CD4-positive, alpha-beta T cell (primary cell): Measurements from ENCODE around the gene FAM167B. TPM values are rescaled to one million over a fixed set of nuclear protein-coding genes. Genes with fewer than 3 reads are reported as not detected.
A peak's percentile ranks its signal among the peaks of the same experiment; 100 is the strongest.

Experiments used
- ATAC-seq: fragments of 200-7000 bp; cut with Tn5 transposase; one replicate; pipeline ENCODE4 v1.10.0; 2022; ENCODE audit warnings: mild to moderate bottlenecking; ENCODE audit not compliant: poor library complexity
- CTCF ChIA-PET: fragments of 350-600 bp; sonication (Branson Sonifier 250); formaldehyde crosslinking; loops from one replicate; lab custom pipeline; 2021; ENCODE audit warnings: antibody characterized with exemption, inconsistent platforms; lab: Charles Lee
- POLR2A ChIA-PET: fragments of 350-600 bp; sonication (Branson Sonifier 250); formaldehyde crosslinking; loops from one replicate; lab custom pipeline; 2021; ENCODE audit warnings: antibody characterized with exemption, inconsistent platforms; lab: Charles Lee
- DNase-seq, 14 experiments: peaks; one replicate each; pipeline ENCODE4 v3.0.0-alpha.2; 2013 to 2020; ENCODE audit warnings: mixed read lengths in 2 of 14
- H3K27ac ChIP-seq, 2 donors: one replicate each; pipeline versions ENCODE4 v1.5.1 to v1.7.0; 2013; ENCODE audit warnings: low read length in 2 of 2, low read depth in 1 of 2, mild to moderate bottlenecking in 1 of 2
- H3K27me3 ChIP-seq, 2 experiments: 1 replicate in 1 of 2; 2 replicates in 1 of 2; pipeline versions ENCODE4 v1.6.1 to v1.7.0; 2013; ENCODE audit warnings: low read length in 2 of 2, control low read depth in 1 of 2, mild to moderate bottlenecking in 1 of 2, moderate library complexity in 1 of 2; ENCODE audit not compliant: insufficient read depth in 2 of 2, control insufficient read depth in 1 of 2
- H3K36me3 ChIP-seq: one replicate; pipeline ENCODE4 v1.6.1; 2013; ENCODE audit warnings: low read length, control low read depth; ENCODE audit not compliant: insufficient read depth
- H3K4me1 ChIP-seq: one replicate; pipeline ENCODE4 v1.6.1; 2013; ENCODE audit warnings: low read length, control low read depth; ENCODE audit not compliant: insufficient read depth
- H3K4me3 ChIP-seq: one replicate; pipeline ENCODE4 v1.5.1; 2013; ENCODE audit warnings: mild to moderate bottlenecking, low read length, moderate library complexity
- H3K9me3 ChIP-seq, 2 experiments: 1 replicate in 1 of 2; 2 replicates in 1 of 2; pipeline versions ENCODE4 v1.6.1 to v1.7.0; 2013; ENCODE audit warnings: low read length in 2 of 2, mild to moderate bottlenecking in 2 of 2, control low read depth in 1 of 2, moderate library complexity in 1 of 2; ENCODE audit not compliant: control insufficient read depth in 1 of 2, insufficient read depth in 1 of 2
- H3K27ac Mint-ChIP-seq: one replicate; pipeline ENCODE4 v1.8.0; 2020; ENCODE audit warnings: mixed read lengths
- H3K27me3 Mint-ChIP-seq: one replicate; pipeline ENCODE4 v1.8.0; 2021; ENCODE audit warnings: mixed read lengths
- H3K36me3 Mint-ChIP-seq: one replicate; pipeline ENCODE4 v1.8.0; 2021; ENCODE audit warnings: low read depth, mixed read lengths
- H3K4me1 Mint-ChIP-seq: one replicate; pipeline ENCODE4 v1.8.0; 2021; ENCODE audit warnings: low read depth, mixed read lengths
- H3K4me3 Mint-ChIP-seq: one replicate; pipeline ENCODE4 v1.8.0; 2020; ENCODE audit warnings: mild to moderate bottlenecking, mixed read lengths
- H3K9me3 Mint-ChIP-seq: one replicate; pipeline ENCODE4 v1.8.0; 2020; ENCODE audit warnings: mixed read lengths
- intact Hi-C, 2 experiments: fragments of 100-400 bp; cut with DNase I in 1 of 2; cut with micrococcal nuclease in 1 of 2; formaldehyde crosslinking; loops; one replicate each; pipeline versions ENCODE4 v1.15.1 to v1.9.0; 2023 to 2025; cut with DNase I, micrococcal nuclease
- total RNA-seq, 174 experiments: library from RNA in 2 of 174; stranded (reverse) in 2 of 174; gene quantifications; one replicate each; pipeline ENCODE4 v1.2.3 and lab custom pipeline; 2021 to 2026
- TF ChIP-seq, protein P1 (sequence below): fragments of 200-600 bp; IDR thresholded peaks from one replicate; pipeline ENCODE4 v1.8.0; 2022; ENCODE audit warnings: antibody characterized with exemption, mild to moderate bottlenecking

The FAM167B gene
- total RNA-seq, 2 experiments from 2014 or later: 0.38 to 0.45 TPM

DNA sequence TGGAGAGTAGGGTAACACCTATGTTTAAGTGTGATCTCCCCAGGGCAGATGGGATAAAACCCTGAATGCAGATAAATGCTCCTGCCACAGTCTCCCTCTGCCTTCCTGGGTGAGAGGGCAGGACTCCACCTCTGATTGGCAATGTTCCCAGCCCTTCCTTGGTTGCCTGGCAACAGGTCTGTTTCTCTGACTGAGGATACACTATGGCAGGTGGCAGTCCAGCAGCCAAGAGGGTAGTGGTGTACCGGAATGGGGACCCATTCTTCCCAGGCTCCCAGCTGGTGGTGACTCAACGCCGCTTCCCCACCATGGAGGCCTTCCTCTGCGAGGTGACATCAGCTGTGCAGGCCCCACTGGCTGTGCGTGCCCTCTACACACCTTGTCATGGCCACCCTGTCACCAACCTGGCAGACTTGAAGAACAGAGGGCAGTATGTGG is 38.1 kb upstream of the FAM167B start, which contains the start of gene DCDC2B:
TSS of gene DCDC2B (plus strand) at position 199 of the 438 bp plus-strand sequence. CDS start at position 204, 5 bp downstream.
- Histone ChIP-seq H3K4me3 (no peak within 1 kb of the TSS), H3K36me3 (peaks cover 8% of the 10 kb centered on the region), H3K9me3 (no peaks in the 10 kb centered on the region), H3K27me3 (no peaks in the 10 kb centered on the region), H3K4me1 (peaks cover 31% of the 10 kb centered on the region), H3K27ac (no peak within 1 kb of the TSS)
- H3K9me3 Mint-ChIP-seq: no peaks in the 10 kb centered on the region
- H3K4me1 Mint-ChIP-seq: peaks cover 16% of the 10 kb centered on the region
- H3K27ac Mint-ChIP-seq: peak within 1 kb of the TSS; percentile 36
- intact Hi-C loops: loop anchor here in 1 of 2 experiments (10.0 kb wide), 2 partner anchors 104 to 564 kb away; partner anchors contain the start of genes KPNA6 and PEF1
- POLR2A ChIA-PET: interaction anchor here (1.1 kb wide), 1 partner anchor 13 kb away, joined by 3 read pairs; no protein-coding TSS in a partner anchor
- no peaks in the 10 kb centered on the region for H3K27me3 Mint-ChIP-seq
- TF ChIP-seq, protein P1, sequence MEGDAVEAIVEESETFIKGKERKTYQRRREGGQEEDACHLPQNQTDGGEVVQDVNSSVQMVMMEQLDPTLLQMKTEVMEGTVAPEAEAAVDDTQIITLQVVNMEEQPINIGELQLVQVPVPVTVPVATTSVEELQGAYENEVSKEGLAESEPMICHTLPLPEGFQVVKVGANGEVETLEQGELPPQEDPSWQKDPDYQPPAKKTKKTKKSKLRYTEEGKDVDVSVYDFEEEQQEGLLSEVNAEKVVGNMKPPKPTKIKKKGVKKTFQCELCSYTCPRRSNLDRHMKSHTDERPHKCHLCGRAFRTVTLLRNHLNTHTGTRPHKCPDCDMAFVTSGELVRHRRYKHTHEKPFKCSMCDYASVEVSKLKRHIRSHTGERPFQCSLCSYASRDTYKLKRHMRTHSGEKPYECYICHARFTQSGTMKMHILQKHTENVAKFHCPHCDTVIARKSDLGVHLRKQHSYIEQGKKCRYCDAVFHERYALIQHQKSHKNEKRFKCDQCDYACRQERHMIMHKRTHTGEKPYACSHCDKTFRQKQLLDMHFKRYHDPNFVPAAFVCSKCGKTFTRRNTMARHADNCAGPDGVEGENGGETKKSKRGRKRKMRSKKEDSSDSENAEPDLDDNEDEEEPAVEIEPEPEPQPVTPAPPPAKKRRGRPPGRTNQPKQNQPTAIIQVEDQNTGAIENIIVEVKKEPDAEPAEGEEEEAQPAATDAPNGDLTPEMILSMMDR: no peak
- CTCF ChIA-PET: no interaction called here
- H3K36me3 Mint-ChIP-seq: peaks cover 4% of the 10 kb centered on the region
- ATAC-seq (no peak), DNase-seq (peak in 4 of 14 experiments; percentile 17 to 42 (median 32))
- H3K4me3 Mint-ChIP-seq: peak within 1 kb of the TSS; percentile 25

DNA sequence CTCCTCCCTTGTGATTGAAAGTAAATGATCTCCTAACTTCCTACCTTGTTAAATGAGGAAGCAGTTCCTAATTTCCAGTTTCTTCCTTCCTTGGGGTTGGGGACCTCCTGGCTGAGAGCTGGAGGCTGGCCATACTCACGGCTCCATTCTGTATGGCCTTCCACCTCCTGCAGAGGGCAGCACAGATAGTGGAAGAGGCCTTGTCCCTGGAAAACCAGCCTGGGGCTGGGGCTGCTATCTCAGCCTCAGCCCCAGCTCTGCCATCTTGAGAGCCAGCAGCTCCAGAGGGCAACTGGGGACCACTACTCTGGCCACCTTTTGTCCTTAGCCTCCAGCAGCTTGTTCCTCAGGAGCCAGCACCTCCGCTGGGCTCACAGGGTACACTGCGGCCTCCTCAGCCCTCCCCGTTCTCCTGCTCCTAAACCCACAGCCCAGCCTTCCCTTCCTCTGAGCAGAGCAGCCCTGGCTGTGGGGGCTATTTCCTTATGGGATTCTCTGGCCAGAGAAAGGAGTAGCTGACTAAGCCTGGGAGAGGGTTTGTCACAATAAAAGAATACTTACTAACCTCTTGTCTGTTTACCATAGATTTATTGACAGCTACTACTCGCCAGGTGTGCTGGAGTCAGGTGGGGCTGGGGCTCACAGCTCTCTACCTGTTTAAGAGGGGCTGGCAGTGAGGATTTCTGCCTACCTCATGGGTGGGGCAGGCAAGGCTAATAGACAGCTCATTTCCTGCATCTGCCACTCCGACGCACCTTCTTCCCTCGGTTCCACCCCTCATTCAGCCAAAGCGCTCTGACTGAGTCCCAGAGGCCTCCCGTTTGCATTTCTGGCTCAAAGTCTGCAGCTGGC is 31.2 kb upstream of the FAM167B start:
- TF ChIP-seq, protein P1: peak; percentile 85
- Mint-ChIP-seq H3K9me3 (no peaks in the 10 kb centered on the region), H3K36me3 (peaks cover 33% of the 10 kb centered on the region), H3K27ac (peak overlapping the region; percentile 62), H3K4me3 (no peak overlapping the region), H3K4me1 (peaks cover 13% of the 10 kb centered on the region), H3K27me3 (no peaks in the 10 kb centered on the region)
- CTCF ChIA-PET: interaction anchor here (0.6 to 3.8 kb wide), 25 partner anchors 9 to 197 kb away, joined by 3 to 22 read pairs (median 6); partner anchors contain the start of genes BSDC1, CCDC28B, HDAC1 and IQCC
- ATAC-seq (peak; percentile 96), DNase-seq (peak; percentile 33 to 81 (median 50))
- intact Hi-C loops: loop anchor here (1.0 kb wide), 3 partner anchors 74 to 198 kb away; no protein-coding TSS in a partner anchor
- H3K4me1 ChIP-seq: peaks cover 16% of the 10 kb centered on the region
- POLR2A ChIA-PET: interaction anchor here (0.5 to 3.0 kb wide), 21 partner anchors 10 to 178 kb away, joined by 3 to 20 read pairs (median 5); partner anchors contain the start of genes BSDC1, CCDC28B, IQCC and LCK
- H3K27me3 ChIP-seq: no peaks in the 10 kb centered on the region
- no peak overlapping the region for H3K27ac ChIP-seq
- H3K36me3 ChIP-seq: peaks cover 32% of the 10 kb centered on the region
- H3K4me3 ChIP-seq: no peak overlapping the region
- no peaks in the 10 kb centered on the region for H3K9me3 ChIP-seq

DNA sequence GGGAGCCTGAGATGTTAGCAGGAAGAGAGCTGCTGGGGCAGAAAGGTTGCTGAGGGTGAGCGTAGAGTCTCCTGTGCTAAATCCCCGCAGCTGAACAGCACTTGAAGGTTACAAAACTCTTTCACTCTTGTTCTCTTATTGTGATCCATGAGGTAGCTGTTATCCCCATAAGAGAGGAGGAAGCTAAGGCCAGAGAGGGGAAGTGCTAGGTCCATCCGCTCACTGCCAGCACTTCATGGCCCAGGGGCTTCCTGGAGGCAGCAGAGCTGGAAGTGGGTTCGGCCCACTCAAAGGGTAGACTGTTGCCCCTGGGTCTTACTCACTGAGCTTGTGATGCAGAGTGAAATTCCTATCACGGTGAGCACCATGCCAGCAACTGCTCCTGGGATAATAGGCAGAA is 30.5 kb upstream of the FAM167B start:
- H3K4me1 Mint-ChIP-seq: peaks cover 20% of the 10 kb centered on the region
- ChIA-PET CTCF (interaction anchor here (0.7 to 3.8 kb wide), 14 partner anchors 11 to 178 kb away, joined by 3 to 22 read pairs (median 8); partner anchors contain the start of genes BSDC1, CCDC28B, HDAC1 and IQCC), POLR2A (interaction anchor here (0.5 to 3.0 kb wide), 16 partner anchors 11 to 227 kb away, joined by 3 to 20 read pairs (median 8); partner anchors contain the start of genes BSDC1, CCDC28B, IQCC and MARCKSL1)
- no peaks in the 10 kb centered on the region for H3K9me3 Mint-ChIP-seq
- ATAC-seq (no peak), DNase-seq (no peak)
- peaks cover 23% of the 10 kb centered on the region for H3K4me1 ChIP-seq
- H3K4me3 Mint-ChIP-seq: no peak overlapping the region
- H3K27me3 Mint-ChIP-seq: no peaks in the 10 kb centered on the region
- peaks cover 37% of the 10 kb centered on the region for H3K36me3 Mint-ChIP-seq
- TF ChIP-seq, protein P1: no peak
- H3K36me3 ChIP-seq: peaks cover 32% of the 10 kb centered on the region
- no peak overlapping the region for H3K27ac Mint-ChIP-seq
- H3K4me3 ChIP-seq: no peak overlapping the region
- no peaks in the 10 kb centered on the region for H3K27me3 ChIP-seq
- intact Hi-C loops: no loop called here
- no peaks in the 10 kb centered on the region for H3K9me3 ChIP-seq
- no peak overlapping the region for H3K27ac ChIP-seq
